ENCODE data around the gene CRYGB.
"Not testable (repeated sequence)": the region's sequence is repeated elsewhere in the genome, so short reads cannot be mapped to it uniquely, and the experiment has no call there.

CRYGB gene

GRCh38 chr2:208148803-208149202 is 2.8 kb upstream of the CRYGB start:
- DNase-seq = no peak

GRCh38 chr2:208147759-208148158 is 1.8 kb upstream of the CRYGB start:
- no peak for DNase-seq

GRCh38 chr2:208147008-208147407 is 1.1 kb upstream of the CRYGB start:
- no peak for DNase-seq

- no peak for DNase-seq
Observed at GRCh38 chr2:208142925-208143799, 2.8 kb downstream of the CRYGB start.

- no peak for DNase-seq
Observed at GRCh38 chr2:208142240-208142924, 3.6 kb downstream of the CRYGB start.

- DNase-seq = no peak
Observed at GRCh38 chr2:208139447-208139846, 6.5 kb downstream of the CRYGB start.

- DNase-seq = not testable (repeated sequence)
Observed at GRCh38 chr2:208138334-208138733, 7.6 kb downstream of the CRYGB start.

GRCh38 chr2:208136716-208137094 is 9.3 kb downstream of the CRYGB start:
- no peak for DNase-seq

- no peak for DNase-seq
Observed at GRCh38 chr2:208135794-208136715, 9.9 kb downstream of the CRYGB start.

- DNase-seq = no peak
Observed at GRCh38 chr2:208134928-208135586, 10.9 kb downstream of the CRYGB start.

- DNase-seq = no peak
Observed at GRCh38 chr2:208130712-208131110, 15.2 kb downstream of the CRYGB start.

- no peak for DNase-seq
Observed at GRCh38 chr2:208129744-208130711, 15.9 kb downstream of the CRYGB start, which contains the start of gene CRYGC. CRYGC (minus strand) TSS chr2:208129828; CDS start chr2:208129792, 36 bp downstream.

- no peak for DNase-seq
Observed at GRCh38 chr2:208128136-208128535, 17.8 kb downstream of the CRYGB start.

- no peak for DNase-seq
Observed at GRCh38 chr2:208127090-208127489, 18.9 kb downstream of the CRYGB start.

GRCh38 chr2:208125251-208125650 is 20.7 kb downstream of the CRYGB start:
- DNase-seq = no peak

- not testable (repeated sequence) for DNase-seq
Observed at GRCh38 chr2:208124013-208124715, 21.8 kb downstream of the CRYGB start, which contains the start of gene CRYGD. CRYGD (minus strand) TSS chr2:208124524; CDS start chr2:208124473, 51 bp downstream.

GRCh38 chr2:208122248-208122647 is 23.7 kb downstream of the CRYGB start:
- DNase-seq = no peak

GRCh38 chr2:208118918-208119317 is 27.0 kb downstream of the CRYGB start:
- no peak for DNase-seq

GRCh38 chr2:208117390-208117789 is 28.6 kb downstream of the CRYGB start:
- DNase-seq = not testable (repeated sequence)

- no peak for DNase-seq
Observed at GRCh38 chr2:208112969-208113368, 33.0 kb downstream of the CRYGB start.

Data from 8988T (cell line).